ENCODE measurements around the gene MACROH2A2.
"Not testable (repeated sequence)": the region's sequence is repeated elsewhere in the genome, so short reads cannot be mapped to it uniquely, and the experiment has no call there.

MACROH2A2 gene

GRCh38 chr10:70132098-70133029, 79.7 kb downstream of the MACROH2A2 start, which contains the start of gene AIFM2:
Gene AIFM2, minus strand, starts transcription at chr10:70132825. Its CDS starts 8,741 bp downstream, at chr10:70124084.
- peak; percentile 41 for DNase-seq

GRCh38 chr10:70135046-70135445, 82.4 kb downstream of the MACROH2A2 start:
- DNase-seq = no peak

GRCh38 chr10:70135684-70136083, 83.0 kb downstream of the MACROH2A2 start:
- no peak for DNase-seq

- DNase-seq = no peak
These were observed 84.5 kb downstream of the MACROH2A2 start for GRCh38 chr10:70137135-70137534.

GRCh38 chr10:70137927-70138883, 85.6 kb downstream of the MACROH2A2 start:
- no peak for DNase-seq

- no peak for DNase-seq
These were observed 86.7 kb downstream of the MACROH2A2 start for GRCh38 chr10:70139151-70139996.

- no peak for DNase-seq
These were observed 87.3 kb downstream of the MACROH2A2 start for GRCh38 chr10:70139997-70140250.

GRCh38 chr10:70140297-70140696, 87.7 kb downstream of the MACROH2A2 start:
- DNase-seq = no peak

- no peak for DNase-seq
These were observed 89.9 kb downstream of the MACROH2A2 start for GRCh38 chr10:70142555-70142954.

- no peak for DNase-seq
These were observed 91.9 kb downstream of the MACROH2A2 start for GRCh38 chr10:70144372-70145110.

- no peak for DNase-seq
These were observed 92.6 kb downstream of the MACROH2A2 start for GRCh38 chr10:70145166-70145665.

- peak; percentile 16 for DNase-seq
These were observed 93.2 kb downstream of the MACROH2A2 start for GRCh38 chr10:70145666-70146488.

GRCh38 chr10:70146489-70147258, 94.0 kb downstream of the MACROH2A2 start, which contains the start of gene TYSND1:
Gene TYSND1, minus strand, starts transcription at chr10:70146700. Its CDS starts 114 bp downstream, at chr10:70146586.
- DNase-seq = peak; percentile 92

GRCh38 chr10:70147259-70147625, 94.6 kb downstream of the MACROH2A2 start:
- DNase-seq = no peak

GRCh38 chr10:70148516-70148915, 95.9 kb downstream of the MACROH2A2 start:
- no peak for DNase-seq

GRCh38 chr10:70155255-70155838, 102.7 kb downstream of the MACROH2A2 start:
- no peak for DNase-seq

- no peak for DNase-seq
These were observed 105.5 kb downstream of the MACROH2A2 start for GRCh38 chr10:70158113-70158512.

- DNase-seq = not testable (repeated sequence)
These were observed 106.7 kb downstream of the MACROH2A2 start for GRCh38 chr10:70159366-70159765.

GRCh38 chr10:70160798-70161197, 108.2 kb downstream of the MACROH2A2 start:
- no peak for DNase-seq
